WTC11 (cell line): ENCODE results near the gene SMYD3. TPM values are rescaled to one million over a fixed set of nuclear protein-coding genes. Genes with fewer than 3 reads are reported as not detected.

ENCODE experiments used
- ATAC-seq: fragments of 200-7000 bp; cut with Tn5 transposase; 2 replicates; pipeline ENCODE4 v1.10.0; 2021; ENCODE audit warnings: mild to moderate bottlenecking, moderate library complexity
- CTCF ChIA-PET: fragments of 300-600 bp; sonication (Branson Sonifier 250); formaldehyde crosslinking; loops from one replicate; lab custom pipeline; 2021; ENCODE audit warnings: antibody characterized with exemption; lab: Charles Lee
- POLR2A ChIA-PET: fragments of 350-600 bp; sonication (Branson Sonifier 250); formaldehyde crosslinking; loops from one replicate; lab custom pipeline; 2021; ENCODE audit warnings: antibody characterized with exemption; lab: Charles Lee
- DNase-seq: peaks from one replicate; pipeline ENCODE4 v3.0.0; 2021; ENCODE audit warnings: low spot score
- H3K27ac Mint-ChIP-seq: 2 replicates; pipeline ENCODE4 v1.8.0; 2021; ENCODE audit warnings: mixed read lengths
- H3K27me3 Mint-ChIP-seq: 2 replicates; pipeline ENCODE4 v1.8.0; 2021; ENCODE audit warnings: low read depth, mild to moderate bottlenecking, moderate library complexity, mixed read lengths
- H3K36me3 Mint-ChIP-seq: 2 replicates; pipeline ENCODE4 v1.8.0; 2021; ENCODE audit warnings: mixed read lengths
- H3K4me1 Mint-ChIP-seq: 2 replicates; pipeline ENCODE4 v1.8.0; 2022; ENCODE audit warnings: mixed read lengths
- H3K4me3 Mint-ChIP-seq: 2 replicates; pipeline ENCODE4 v1.8.0; 2021; ENCODE audit warnings: mild to moderate bottlenecking, moderate library complexity, mixed read lengths
- H3K9me3 Mint-ChIP-seq: 2 replicates; pipeline ENCODE4 v1.8.0; 2021; ENCODE audit warnings: mixed read lengths
- CREM ChIP-seq: sonication (generic); formaldehyde crosslinking; IDR thresholded peaks from 2 replicates; pipeline ENCODE4 v1.8.1; 2022; ENCODE audit warnings: mild to moderate bottlenecking, missing genetic modification reagents, moderate library complexity
- ELF4 ChIP-seq: sonication (generic); formaldehyde crosslinking; IDR thresholded peaks from 2 replicates; pipeline ENCODE4 v1.8.1; 2022; ENCODE audit warnings: low read depth, mild to moderate bottlenecking, moderate library complexity, missing genetic modification reagents
- IRF1 ChIP-seq: sonication (generic); formaldehyde crosslinking; IDR thresholded peaks from 2 replicates; pipeline ENCODE4 v1.8.0; 2023; ENCODE audit warnings: missing genetic modification reagents
- NFE2L1 ChIP-seq: sonication (generic); formaldehyde crosslinking; IDR thresholded peaks from 2 replicates; pipeline ENCODE4 v1.8.1; 2023; ENCODE audit warnings: missing genetic modification reagents
- NR3C1 ChIP-seq: sonication (generic); formaldehyde crosslinking; conservative IDR thresholded peaks from 2 replicates; pipeline ENCODE4 v1.8.1; 2023; ENCODE audit warnings: low read depth, mild to moderate bottlenecking, missing genetic modification reagents
- USF1 ChIP-seq: sonication (generic); formaldehyde crosslinking; IDR thresholded peaks from 2 replicates; pipeline ENCODE4 v1.8.0; 2022; ENCODE audit warnings: mild to moderate bottlenecking, missing genetic modification reagents
- USF2 ChIP-seq: sonication (generic); formaldehyde crosslinking; IDR thresholded peaks from 2 replicates; pipeline ENCODE4 v1.8.1; 2023; ENCODE audit warnings: mild to moderate bottlenecking, missing genetic modification reagents, moderate library complexity
- ZNF263 ChIP-seq: sonication (generic); formaldehyde crosslinking; IDR thresholded peaks from 2 replicates; pipeline ENCODE4 v1.8.1; 2022; ENCODE audit warnings: low read depth, mild to moderate bottlenecking, moderate library complexity, missing genetic modification reagents
- total RNA-seq: library from RNA; stranded (reverse); gene quantifications from 3 replicates; pipeline ENCODE4 v1.2.3, GENCODE V29; 2021

The SMYD3 gene
- total RNA-seq, 1 experiment from 2014 or later: 21.4 TPM

- ATAC-seq: no peak
- ChIA-PET CTCF (interaction anchor here (1.1 to 1.4 kb wide), 3 partner anchors 14 to 546 kb away, joined by 3 to 4 read pairs (median 4); no protein-coding TSS in a partner anchor), POLR2A (no interaction called here)
- H3K4me1 Mint-ChIP-seq: peaks cover 9% of the 10 kb centered on the region
- no peak overlapping the region for H3K27ac Mint-ChIP-seq
- H3K4me3 Mint-ChIP-seq: no peak overlapping the region
- H3K27me3 Mint-ChIP-seq: no peaks in the 10 kb centered on the region; the same call in 1 of the 2 replicates
- TF ChIP-seq USF2 (CRISPR knock-in tag) (no peak), CREM (no peak), ZNF263 (CRISPR knock-in tag) (no peak)
- no peak for DNase-seq
- H3K36me3 Mint-ChIP-seq: no peaks in the 10 kb centered on the region
- no peaks in the 10 kb centered on the region for H3K9me3 Mint-ChIP-seq
Measured at GRCh38 chr1:245702346-245702745, 804.7 kb downstream of the SMYD3 start.

GRCh38 chr1:245701631-245702030 is 805.4 kb downstream of the SMYD3 start:
- Mint-ChIP-seq H3K9me3 (no peaks in the 10 kb centered on the region), H3K27ac (no peak overlapping the region), H3K4me3 (no peak overlapping the region), H3K4me1 (peaks cover 9% of the 10 kb centered on the region), H3K36me3 (no peaks in the 10 kb centered on the region), H3K27me3 (no peaks in the 10 kb centered on the region; the same call in 1 of the 2 replicates)
- DNase-seq: no peak
- TF ChIP-seq IRF1 (CRISPR knock-in tag): no peak
- ChIA-PET CTCF (interaction anchor here (1.1 to 1.4 kb wide), 3 partner anchors 13 to 545 kb away, joined by 3 to 4 read pairs (median 4); no protein-coding TSS in a partner anchor), POLR2A (no interaction called here)
- no peak for ATAC-seq

GRCh38 chr1:245700631-245701030 is 806.4 kb downstream of the SMYD3 start:
- no peaks in the 10 kb centered on the region for H3K36me3 Mint-ChIP-seq
- DNase-seq (no peak), ATAC-seq (no peak)
- TF ChIP-seq ELF4 (CRISPR knock-in tag) (no peak), USF1 (no peak), NFE2L1 (CRISPR knock-in tag) (no peak), NR3C1 (CRISPR knock-in tag) (no peak)
- H3K9me3 Mint-ChIP-seq: no peaks in the 10 kb centered on the region
- H3K27ac Mint-ChIP-seq: no peak overlapping the region
- ChIA-PET CTCF (no interaction called here), POLR2A (no interaction called here)
- H3K4me3 Mint-ChIP-seq: no peak overlapping the region
- H3K27me3 Mint-ChIP-seq: no peaks in the 10 kb centered on the region; the same call in 1 of the 2 replicates
- peaks cover 6% of the 10 kb centered on the region for H3K4me1 Mint-ChIP-seq

Other genes starting within 250 kb of the SMYD3 start
- 16.1 to 17.3 TPM (median 16.5 TPM) in 3 replicates for gene TFB2M, start 59.0 kb upstream of the SMYD3 start, total RNA-seq
- 17.2 to 18.4 TPM (median 17.5 TPM) in 3 replicates for gene CNST, start 59.2 kb upstream of the SMYD3 start, total RNA-seq
- gene SCCPDH, start 217.1 kb upstream of the SMYD3 start, total RNA-seq: 10.9 to 13.0 TPM (median 12.4 TPM) in 3 replicates